ENCODE measurements around the gene CPM.
"Not testable (repeated sequence)": the region's sequence is repeated elsewhere in the genome, so short reads cannot be mapped to it uniquely, and the experiment has no call there.

Gene CPM

DNA sequence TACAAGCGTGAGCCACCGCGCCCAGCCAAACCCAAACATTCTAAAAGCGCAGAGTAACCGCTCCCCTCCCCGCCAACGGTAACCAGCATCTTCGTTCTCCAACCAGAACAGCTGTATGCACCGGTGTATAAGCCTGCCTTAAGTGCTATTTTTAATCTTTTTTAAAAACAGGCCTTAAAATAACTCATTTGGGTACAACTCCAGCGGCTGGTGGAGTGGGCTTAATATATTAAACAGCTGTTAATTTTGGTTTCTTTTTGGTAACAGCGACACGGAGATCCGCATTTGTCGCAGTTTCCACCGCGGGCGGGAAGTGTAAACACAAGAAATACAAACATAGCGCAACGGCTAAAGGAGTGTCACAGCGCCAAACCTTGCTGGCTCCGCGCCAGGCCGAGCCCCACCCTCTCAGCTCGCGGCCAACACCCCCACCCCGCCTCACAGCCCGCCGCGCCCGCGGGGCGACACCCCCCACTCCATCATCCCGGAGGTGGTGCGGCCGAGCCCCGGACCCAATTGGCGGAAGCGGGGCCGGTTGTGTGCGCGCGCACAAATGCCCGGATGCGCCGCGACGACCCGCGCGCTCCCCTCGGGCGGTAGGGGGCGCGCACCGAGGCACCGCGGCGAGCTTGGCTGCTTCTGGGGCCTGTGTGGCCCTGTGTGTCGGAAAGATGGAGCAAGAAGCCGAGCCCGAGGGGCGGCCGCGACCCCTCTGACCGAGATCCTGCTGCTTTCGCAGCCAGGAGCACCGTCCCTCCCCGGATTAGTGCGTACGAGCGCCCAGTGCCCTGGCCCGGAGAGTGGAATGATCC is 125.2 kb downstream of the CPM start, which contains the start of gene MDM2:
TSS of gene MDM2 (plus strand) at position 602 of the 812 bp plus-strand sequence. CDS start 301 bp downstream, outside the sequence.
- Histone ChIP-seq H3K4me2 (ENCODE audit: low read length) (peak within 1 kb of the TSS; percentile 88), H3K4me3 (ENCODE audit: low read length) (peak within 1 kb of the TSS; percentile 95), H3K27me3 (ENCODE audit: control insufficient read depth, insufficient read depth, low read length) (no peaks in the 10 kb centered on the region), H3K4me1 (ENCODE audit: control insufficient read depth, insufficient read depth, low read length) (peaks cover 7% of the 10 kb centered on the region), H3K9me3 (replicated peaks; ENCODE audit: low read length) (no peaks in the 10 kb centered on the region), H3K36me3 (ENCODE audit: insufficient read depth, low read length) (peaks cover 25% of the 10 kb centered on the region), H3K9ac (ENCODE audit: low read depth, low read length) (peak within 1 kb of the TSS; percentile 98)

DNA sequence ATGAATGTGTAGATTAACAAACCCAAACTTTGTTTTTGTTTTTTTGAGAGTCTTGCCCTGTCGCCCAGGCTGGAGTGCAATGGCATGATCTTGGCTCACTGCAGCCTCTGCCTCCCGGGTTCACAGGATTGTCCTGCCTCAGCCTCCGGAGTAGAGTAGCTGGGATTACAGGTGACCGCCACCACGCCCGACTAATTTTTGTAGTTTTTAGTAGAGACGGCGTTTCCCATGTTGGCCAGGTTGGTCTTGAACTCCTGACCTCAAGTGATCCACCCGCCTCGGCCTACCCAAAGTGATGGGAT is 125.7 kb downstream of the CPM start:
- not testable (repeated sequence) for H3K9me3 ChIP-seq (replicated peaks; ENCODE audit: low read length); H3K27me3 ChIP-seq (ENCODE audit: control insufficient read depth, insufficient read depth, low read length); H3K4me1 ChIP-seq (ENCODE audit: control insufficient read depth, insufficient read depth, low read length)
- H3K36me3 ChIP-seq (ENCODE audit: insufficient read depth, low read length), result peaks cover 20% of the 10 kb centered on the region
- peak overlapping the region; percentile 98 for H3K9ac ChIP-seq (ENCODE audit: low read depth, low read length)
- H3K4me2 ChIP-seq (ENCODE audit: low read length), result peak overlapping the region; percentile 88
- peak overlapping the region; percentile 95 for H3K4me3 ChIP-seq (ENCODE audit: low read length)

DNA sequence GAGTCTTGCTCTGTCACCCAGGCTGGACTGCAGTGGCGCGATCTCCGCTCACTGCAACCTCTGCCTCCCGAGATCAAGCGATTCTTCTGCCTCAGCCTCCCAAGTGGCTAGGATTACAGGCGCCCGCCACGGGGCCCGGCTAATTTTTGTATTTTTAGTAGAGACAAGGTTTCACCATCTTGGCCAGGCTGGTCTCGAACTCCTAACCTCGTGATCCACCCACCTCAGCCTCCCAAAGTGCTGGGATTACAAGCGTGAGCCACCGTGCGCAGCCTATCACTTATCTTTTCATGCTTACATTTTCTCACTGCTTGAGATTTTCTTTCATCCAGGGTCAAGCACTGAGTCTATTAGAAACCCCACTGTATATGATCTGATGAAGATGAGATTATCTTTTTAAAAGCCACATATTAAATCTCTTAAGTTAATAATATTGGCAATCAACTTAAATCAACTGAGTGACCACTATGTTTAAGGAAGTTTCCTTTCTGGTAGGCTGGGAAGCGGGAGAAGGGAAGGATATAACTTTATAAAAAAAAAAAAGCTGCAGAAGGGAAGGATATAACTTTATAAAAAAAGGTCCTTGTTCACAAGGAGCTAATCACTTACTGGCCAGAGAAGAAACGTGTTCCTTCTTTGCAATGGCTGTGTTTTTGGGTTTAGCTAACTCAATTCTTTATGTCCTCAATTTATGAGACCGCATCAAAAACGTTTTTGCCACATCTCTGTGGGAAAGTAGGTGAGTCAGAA is 126.3 kb downstream of the CPM start:
- Histone ChIP-seq H3K27me3 (ENCODE audit: control insufficient read depth, insufficient read depth, low read length) (no peaks in the 10 kb centered on the region), H3K9me3 (replicated peaks; ENCODE audit: low read length) (no peaks in the 10 kb centered on the region), H3K4me3 (ENCODE audit: low read length) (no peak overlapping the region), H3K9ac (ENCODE audit: low read depth, low read length) (no peak overlapping the region), H3K36me3 (ENCODE audit: insufficient read depth, low read length) (peaks cover 16% of the 10 kb centered on the region), H3K4me1 (ENCODE audit: control insufficient read depth, insufficient read depth, low read length) (no peaks in the 10 kb centered on the region), H3K4me2 (ENCODE audit: low read length) (peak overlapping the region; percentile 88)

DNA sequence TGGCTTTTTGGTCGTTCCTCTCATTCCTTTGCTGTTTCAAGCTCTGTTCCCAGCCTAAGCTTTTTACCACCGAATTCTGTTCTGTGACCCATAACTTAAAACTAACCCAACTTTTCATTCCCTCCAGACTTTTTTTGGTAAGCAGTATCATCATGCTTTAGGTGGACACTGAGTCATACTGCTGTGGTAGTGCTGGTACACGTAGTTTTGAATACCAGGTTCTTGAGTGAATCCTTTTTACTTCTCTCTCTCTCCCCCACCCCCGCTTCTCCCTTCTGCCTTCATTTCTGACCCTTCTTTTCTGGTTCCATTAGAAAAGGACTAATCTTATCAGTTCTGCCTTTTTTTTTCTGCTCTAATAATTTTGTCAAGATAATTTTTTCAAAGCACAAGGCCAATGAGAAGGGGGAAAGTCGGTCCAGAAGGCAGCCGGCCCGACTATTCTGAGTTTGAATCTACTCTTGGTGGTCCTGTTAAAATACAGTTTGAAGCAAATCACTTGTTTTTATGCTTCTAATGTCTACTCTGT is 127.3 kb downstream of the CPM start:
- no peaks in the 10 kb centered on the region for H3K4me1 ChIP-seq (ENCODE audit: control insufficient read depth, insufficient read depth, low read length)
- H3K4me2 ChIP-seq (ENCODE audit: low read length), result no peak overlapping the region
- no peak overlapping the region for H3K4me3 ChIP-seq (ENCODE audit: low read length)
- H3K36me3 ChIP-seq (ENCODE audit: insufficient read depth, low read length), result peaks cover 8% of the 10 kb centered on the region
- no peaks in the 10 kb centered on the region for H3K27me3 ChIP-seq (ENCODE audit: control insufficient read depth, insufficient read depth, low read length)
- H3K9ac ChIP-seq (ENCODE audit: low read depth, low read length), result no peak overlapping the region
- H3K9me3 ChIP-seq (replicated peaks; ENCODE audit: low read length), result no peaks in the 10 kb centered on the region

GRCh38 chr12:68804657-68805591 is 128.0 kb downstream of the CPM start:
- Histone ChIP-seq H3K36me3 (ENCODE audit: insufficient read depth, low read length) (peaks cover 5% of the 10 kb centered on the region), H3K9ac (ENCODE audit: low read depth, low read length) (no peak overlapping the region), H3K27me3 (ENCODE audit: control insufficient read depth, insufficient read depth, low read length) (no peaks in the 10 kb centered on the region), H3K9me3 (replicated peaks; ENCODE audit: low read length) (no peaks in the 10 kb centered on the region), H3K4me1 (ENCODE audit: control insufficient read depth, insufficient read depth, low read length) (no peaks in the 10 kb centered on the region), H3K4me2 (ENCODE audit: low read length) (no peak overlapping the region), H3K4me3 (ENCODE audit: low read length) (no peak overlapping the region)

DNA sequence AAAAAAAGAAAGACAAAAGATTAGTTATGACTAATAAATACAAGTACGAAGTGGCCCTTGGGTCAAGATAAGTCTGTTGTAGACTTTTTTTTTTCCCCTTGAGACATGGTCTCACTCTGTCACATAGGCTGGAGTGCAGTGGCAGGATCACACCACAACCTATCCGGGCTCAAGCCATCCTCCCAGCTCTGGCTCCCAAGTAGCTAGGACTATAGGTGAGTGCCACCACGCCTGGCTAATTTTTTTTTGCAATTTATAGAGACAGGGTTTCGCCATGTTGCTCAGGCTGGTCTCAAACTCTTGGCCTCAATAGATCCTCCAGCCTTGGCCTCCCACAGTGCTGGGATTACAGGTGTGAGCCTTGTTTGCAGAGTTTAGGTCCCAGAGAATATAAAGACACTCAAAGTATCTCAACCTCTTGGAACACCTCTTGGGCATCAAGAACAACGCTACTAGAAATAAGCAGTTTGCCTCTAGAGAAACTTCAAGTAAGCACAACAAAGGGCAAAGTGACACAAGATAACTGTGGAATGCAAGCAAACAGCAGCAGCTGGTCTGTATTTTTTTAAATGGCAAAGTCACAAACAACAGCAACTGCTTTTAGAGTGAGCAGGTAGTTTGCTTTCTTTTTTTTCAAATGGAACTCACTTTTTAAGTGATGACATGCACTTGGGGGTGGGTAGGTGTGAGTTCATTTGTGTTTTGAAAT is 128.9 kb downstream of the CPM start:
- Histone ChIP-seq H3K4me2 (ENCODE audit: low read length) (no peak overlapping the region), H3K36me3 (ENCODE audit: insufficient read depth, low read length) (no peaks in the 10 kb centered on the region), H3K9ac (ENCODE audit: low read depth, low read length) (no peak overlapping the region), H3K4me1 (ENCODE audit: control insufficient read depth, insufficient read depth, low read length) (no peaks in the 10 kb centered on the region), H3K4me3 (ENCODE audit: low read length) (no peak overlapping the region), H3K27me3 (ENCODE audit: control insufficient read depth, insufficient read depth, low read length) (no peaks in the 10 kb centered on the region), H3K9me3 (replicated peaks; ENCODE audit: low read length) (no peaks in the 10 kb centered on the region)

- H3K36me3 ChIP-seq (ENCODE audit: insufficient read depth, low read length), result not testable (repeated sequence)
Measured at GRCh38 chr12:68802911-68803651, 129.9 kb downstream of the CPM start.

GRCh38 chr12:68802372-68802745 is 130.6 kb downstream of the CPM start:
- H3K9ac ChIP-seq (ENCODE audit: low read depth, low read length); H3K36me3 ChIP-seq (ENCODE audit: insufficient read depth, low read length); H3K4me2 ChIP-seq (ENCODE audit: low read length); H3K27me3 ChIP-seq (ENCODE audit: control insufficient read depth, insufficient read depth, low read length); H3K9me3 ChIP-seq (replicated peaks; ENCODE audit: low read length); H3K4me1 ChIP-seq (ENCODE audit: control insufficient read depth, insufficient read depth, low read length); H3K4me3 ChIP-seq (ENCODE audit: low read length): not testable (repeated sequence)

More at GRCh38 chr12:68802911-68803651, 129.9 kb downstream of the CPM start:
- not testable (repeated sequence) for H3K4me1 ChIP-seq (ENCODE audit: control insufficient read depth, insufficient read depth, low read length); H3K4me2 ChIP-seq (ENCODE audit: low read length); H3K9me3 ChIP-seq (replicated peaks; ENCODE audit: low read length); H3K9ac ChIP-seq (ENCODE audit: low read depth, low read length); H3K27me3 ChIP-seq (ENCODE audit: control insufficient read depth, insufficient read depth, low read length); H3K4me3 ChIP-seq (ENCODE audit: low read length)

Data from skeletal muscle satellite cell (primary cell).